ENCODE data around the gene POU2F3. TPM values are rescaled to one million over a fixed set of nuclear protein-coding genes. Genes with fewer than 3 reads are reported as not detected.

Gene POU2F3
- total and polyA plus RNA-seq, 2 of the 13 experiments (the other 11 are each of a cell fraction or from before 2014, with no cell fraction given): not detected

- TF ChIP-seq NFIB (CRISPR knock-in tag; IDR thresholded peaks at IDR 0.05; ENCODE audit: borderline replicate concordance) (no peak), ZFAT (CRISPR knock-in tag; conservative IDR thresholded peaks at IDR 0.05) (no peak), NR2F6 (IDR thresholded peaks at IDR 0.05) (peak; percentile 67), NR2F6 (CRISPR knock-in tag; IDR thresholded peaks at IDR 0.05) (peak; percentile 75), TFAP4 (IDR thresholded peaks at IDR 0.05; ENCODE audit: borderline replicate concordance, low read depth) (peak; percentile 23; the same call in 1 of the 2 replicates), ZNF672 (CRISPR knock-in tag; IDR thresholded peaks at IDR 0.05) (no peak), CBX5 (CRISPR knock-in tag; IDR thresholded peaks at IDR 0.05; ENCODE audit: borderline replicate concordance) (peak; percentile 7; the same call in 1 of the 2 replicates), ZBTB44 (CRISPR knock-in tag; IDR thresholded peaks at IDR 0.05) (no peak), ATF7 (IDR thresholded peaks at IDR 0.05) (no peak), ATF7 (CRISPR knock-in tag; IDR thresholded peaks at IDR 0.05) (no peak), PAF1 (CRISPR knock-in tag; IDR thresholded peaks at IDR 0.05) (no peak), GMEB2 (CRISPR knock-in tag; IDR thresholded peaks at IDR 0.05; ENCODE audit: low read depth) (no peak), ATF7-NPFF (CRISPR knock-in tag; IDR thresholded peaks at IDR 0.05; ENCODE audit: low read depth) (no peak), SATB2 (CRISPR knock-in tag; IDR thresholded peaks at IDR 0.05) (no peak)
- TF ChIP-seq, protein P1, sequence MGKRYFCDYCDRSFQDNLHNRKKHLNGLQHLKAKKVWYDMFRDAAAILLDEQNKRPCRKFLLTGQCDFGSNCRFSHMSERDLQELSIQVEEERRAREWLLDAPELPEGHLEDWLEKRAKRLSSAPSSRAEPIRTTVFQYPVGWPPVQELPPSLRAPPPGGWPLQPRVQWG (CRISPR knock-in tag; IDR thresholded peaks at IDR 0.05; ENCODE audit: borderline replicate concordance, low read depth): no peak
- TF ChIP-seq, protein P2, sequence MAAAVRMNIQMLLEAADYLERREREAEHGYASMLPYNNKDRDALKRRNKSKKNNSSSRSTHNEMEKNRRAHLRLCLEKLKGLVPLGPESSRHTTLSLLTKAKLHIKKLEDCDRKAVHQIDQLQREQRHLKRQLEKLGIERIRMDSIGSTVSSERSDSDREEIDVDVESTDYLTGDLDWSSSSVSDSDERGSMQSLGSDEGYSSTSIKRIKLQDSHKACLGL (CRISPR knock-in tag; IDR thresholded peaks at IDR 0.05): 0 out of 2 replicates have a peak, but pooled peaks have one; percentile 14
- TF ChIP-seq, protein P3, sequence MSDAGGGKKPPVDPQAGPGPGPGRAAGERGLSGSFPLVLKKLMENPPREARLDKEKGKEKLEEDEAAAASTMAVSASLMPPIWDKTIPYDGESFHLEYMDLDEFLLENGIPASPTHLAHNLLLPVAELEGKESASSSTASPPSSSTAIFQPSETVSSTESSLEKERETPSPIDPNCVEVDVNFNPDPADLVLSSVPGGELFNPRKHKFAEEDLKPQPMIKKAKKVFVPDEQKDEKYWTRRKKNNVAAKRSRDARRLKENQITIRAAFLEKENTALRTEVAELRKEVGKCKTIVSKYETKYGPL (CRISPR knock-in tag; IDR thresholded peaks at IDR 0.05): no peak
- TF ChIP-seq, protein P4, sequence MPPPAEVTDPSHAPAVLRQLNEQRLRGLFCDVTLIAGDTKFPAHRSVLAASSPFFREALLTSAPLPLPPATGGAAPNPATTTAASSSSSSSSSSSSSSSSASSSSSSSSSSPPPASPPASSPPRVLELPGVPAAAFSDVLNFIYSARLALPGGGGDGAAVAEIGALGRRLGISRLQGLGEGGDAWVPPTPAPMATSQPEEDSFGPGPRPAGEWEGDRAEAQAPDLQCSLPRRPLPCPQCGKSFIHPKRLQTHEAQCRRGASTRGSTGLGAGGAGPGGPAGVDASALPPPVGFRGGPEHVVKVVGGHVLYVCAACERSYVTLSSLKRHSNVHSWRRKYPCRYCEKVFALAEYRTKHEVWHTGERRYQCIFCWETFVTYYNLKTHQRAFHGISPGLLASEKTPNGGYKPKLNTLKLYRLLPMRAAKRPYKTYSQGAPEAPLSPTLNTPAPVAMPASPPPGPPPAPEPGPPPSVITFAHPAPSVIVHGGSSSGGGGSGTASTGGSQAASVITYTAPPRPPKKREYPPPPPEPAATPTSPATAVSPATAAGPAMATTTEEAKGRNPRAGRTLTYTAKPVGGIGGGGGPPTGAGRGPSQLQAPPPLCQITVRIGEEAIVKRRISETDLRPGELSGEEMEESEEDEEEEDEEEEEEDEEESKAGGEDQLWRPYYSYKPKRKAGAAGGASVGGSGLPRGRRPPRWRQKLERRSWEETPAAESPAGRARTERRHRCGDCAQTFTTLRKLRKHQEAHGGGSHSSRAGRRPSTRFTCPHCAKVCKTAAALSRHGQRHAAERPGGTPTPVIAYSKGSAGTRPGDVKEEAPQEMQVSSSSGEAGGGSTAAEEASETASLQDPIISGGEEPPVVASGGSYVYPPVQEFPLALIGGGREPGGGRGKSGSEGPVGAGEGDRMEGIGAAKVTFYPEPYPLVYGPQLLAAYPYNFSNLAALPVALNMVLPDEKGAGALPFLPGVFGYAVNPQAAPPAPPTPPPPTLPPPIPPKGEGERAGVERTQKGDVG (CRISPR knock-in tag; IDR thresholded peaks at IDR 0.05; ENCODE audit: borderline replicate concordance): peak; percentile 45; the same call in 1 of the 2 replicates
- TF ChIP-seq, protein P5, sequence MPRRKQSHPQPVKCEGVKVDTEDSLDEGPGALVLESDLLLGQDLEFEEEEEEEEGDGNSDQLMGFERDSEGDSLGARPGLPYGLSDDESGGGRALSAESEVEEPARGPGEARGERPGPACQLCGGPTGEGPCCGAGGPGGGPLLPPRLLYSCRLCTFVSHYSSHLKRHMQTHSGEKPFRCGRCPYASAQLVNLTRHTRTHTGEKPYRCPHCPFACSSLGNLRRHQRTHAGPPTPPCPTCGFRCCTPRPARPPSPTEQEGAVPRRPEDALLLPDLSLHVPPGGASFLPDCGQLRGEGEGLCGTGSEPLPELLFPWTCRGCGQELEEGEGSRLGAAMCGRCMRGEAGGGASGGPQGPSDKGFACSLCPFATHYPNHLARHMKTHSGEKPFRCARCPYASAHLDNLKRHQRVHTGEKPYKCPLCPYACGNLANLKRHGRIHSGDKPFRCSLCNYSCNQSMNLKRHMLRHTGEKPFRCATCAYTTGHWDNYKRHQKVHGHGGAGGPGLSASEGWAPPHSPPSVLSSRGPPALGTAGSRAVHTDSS (CRISPR knock-in tag; conservative IDR thresholded peaks at IDR 0.05): no peak
These were observed 21.8 kb upstream of the POU2F3 start (continued) for GRCh38 chr11:120217941-120218694.
